CD14-positive monocyte (primary cell): ENCODE results near the gene DAD1. TPM values are rescaled to one million over a fixed set of nuclear protein-coding genes. Genes with fewer than 3 reads are reported as not detected.
"Not testable (repeated sequence)": the region's sequence is repeated elsewhere in the genome, so short reads cannot be mapped to it uniquely, and the experiment has no call there.

ENCODE experiments used
- DNase-seq, 3 donors: peaks; one replicate each; pipeline ENCODE4 v3.0.0-alpha.2; 2011 to 2022
- H2AFZ ChIP-seq: 2 replicates; pipeline ENCODE4 v1.6.0; 2012; ENCODE audit warnings: mild to moderate bottlenecking, low read depth, low read length, inconsistent platforms; ENCODE audit not compliant: insufficient read depth, poor library complexity, severe bottlenecking
- H3K27ac ChIP-seq, 2 donors: 1 replicate in 1 of 2; 2 replicates in 1 of 2; pipeline ENCODE4 v1.5.1; 2012 to 2013; ENCODE audit warnings: low read length in 2 of 2, control low read depth in 1 of 2, inconsistent platforms in 1 of 2, low read depth in 1 of 2, mild to moderate bottlenecking in 1 of 2
- H3K27me3 ChIP-seq, 2 donors: one replicate each; pipeline versions ENCODE4 v1.6.0 to v1.6.1; 2011 to 2013; ENCODE audit warnings: low read length in 2 of 2; ENCODE audit not compliant: control insufficient read depth in 2 of 2, insufficient read depth in 2 of 2
- H3K36me3 ChIP-seq, 2 donors: replicated peaks in 1 of 2; 1 replicate in 1 of 2; 2 replicates in 1 of 2; pipeline versions ENCODE4 v1.5.1 to v1.6.1; 2012 to 2013; ENCODE audit warnings: low read length in 2 of 2, control low read depth in 1 of 2, inconsistent platforms in 1 of 2, mild to moderate bottlenecking in 1 of 2; ENCODE audit not compliant: insufficient read depth in 2 of 2, control insufficient read depth in 1 of 2
- H3K4me1 ChIP-seq, 2 donors: 1 replicate in 1 of 2; 2 replicates in 1 of 2; pipeline versions ENCODE4 v1.5.1 to v1.6.1; 2012 to 2013; ENCODE audit warnings: low read length in 2 of 2, control low read depth in 1 of 2, inconsistent platforms in 1 of 2, mild to moderate bottlenecking in 1 of 2, moderate library complexity in 1 of 2; ENCODE audit not compliant: insufficient read depth in 2 of 2, control insufficient read depth in 1 of 2
- H3K4me2 ChIP-seq: replicated peaks from 2 replicates; pipeline ENCODE3; 2012; ENCODE audit warnings: low read length, moderate library complexity, mild to moderate bottlenecking; ENCODE audit not compliant: poor library complexity, severe bottlenecking; ENCODE audit errors: extremely low read depth
- H3K4me3 ChIP-seq, 3 experiments: fragments of 200-600 bp in 1 of 3; sonication (generic) in 1 of 3; replicated peaks in 1 of 3; 1 replicate in 2 of 3; 2 replicates in 1 of 3; pipeline ENCODE4 v1.5.1; 2011 to 2013; ENCODE audit warnings: low read length in 3 of 3, mild to moderate bottlenecking in 3 of 3, control low read depth in 2 of 3, low read depth in 2 of 3, inconsistent platforms in 1 of 3, moderate library complexity in 1 of 3
- H3K79me2 ChIP-seq: 2 replicates; pipeline ENCODE4 v1.6.0; 2012; ENCODE audit warnings: mild to moderate bottlenecking, control low read depth, inconsistent platforms, low read length, moderate library complexity; ENCODE audit not compliant: insufficient read depth
- H3K9ac ChIP-seq: 2 replicates; pipeline ENCODE4 v1.6.0; 2017; ENCODE audit warnings: low read length, mild to moderate bottlenecking; ENCODE audit not compliant: insufficient read depth, poor library complexity, severe bottlenecking
- H3K9me3 ChIP-seq, 2 donors: replicated peaks in 1 of 2; 1 replicate in 1 of 2; 2 replicates in 1 of 2; pipeline versions ENCODE4 v1.5.1 to v1.6.1; 2012 to 2013; ENCODE audit warnings: low read length in 2 of 2, control low read depth in 1 of 2; ENCODE audit not compliant: control insufficient read depth in 1 of 2, insufficient read depth in 1 of 2
- H4K20me1 ChIP-seq: 2 replicates; pipeline ENCODE4 v1.6.0; 2012; ENCODE audit warnings: mild to moderate bottlenecking, low read length, control low read depth, moderate library complexity; ENCODE audit not compliant: insufficient read depth
- H3K27ac Mint-ChIP-seq, 7 donors: one replicate each; pipeline ENCODE4 v1.8.0; 2020; ENCODE audit warnings: mild to moderate bottlenecking in 7 of 7, mixed read lengths in 7 of 7, moderate library complexity in 6 of 7, inconsistent platforms in 2 of 7
- H3K27me3 Mint-ChIP-seq, 3 donors: one replicate each; pipeline ENCODE4 v1.8.0; 2021 to 2022; ENCODE audit warnings: low read depth in 3 of 3, mild to moderate bottlenecking in 3 of 3, mixed read lengths in 3 of 3, moderate library complexity in 3 of 3, inconsistent platforms in 1 of 3
- H3K36me3 Mint-ChIP-seq, 2 donors: one replicate each; pipeline ENCODE4 v1.8.0; 2020; ENCODE audit warnings: mixed read lengths in 2 of 2, inconsistent platforms in 1 of 2, mild to moderate bottlenecking in 1 of 2
- H3K4me1 Mint-ChIP-seq: one replicate; pipeline ENCODE4 v1.8.0; 2020; ENCODE audit warnings: mild to moderate bottlenecking, mixed read lengths
- H3K4me3 Mint-ChIP-seq, 2 donors: one replicate each; pipeline ENCODE4 v1.8.0; 2020; ENCODE audit warnings: mild to moderate bottlenecking in 2 of 2, mixed read lengths in 2 of 2, moderate library complexity in 1 of 2
- H3K9me3 Mint-ChIP-seq, 7 donors: one replicate each; pipeline ENCODE4 v1.8.0; 2020 to 2022; ENCODE audit warnings: mixed read lengths in 7 of 7, mild to moderate bottlenecking in 6 of 7, moderate library complexity in 6 of 7, inconsistent platforms in 2 of 7
- CTCF ChIP-seq: fragments of 200-600 bp; IDR thresholded peaks from one replicate; pipeline ENCODE4 v1.8.0; 2022; ENCODE audit warnings: antibody characterized with exemption, mild to moderate bottlenecking
- WGBS: methylation state at CpG from one replicate; pipeline ENCODE4 v1.1.5; 2013; ENCODE audit warnings: missing lambda C conversion rate; ENCODE audit not compliant: insufficient coverage; 5-methylcytosine and 5-hydroxymethylcytosine counted together
- intact Hi-C, 2 donors: fragments of 100-400 bp; cut with micrococcal nuclease; formaldehyde crosslinking; loops; one replicate each; pipeline versions ENCODE4 v1.15.0 to v1.15.1; 2023
- polyA plus RNA-seq, 3 donors: library from polyadenylated mRNA; depleted of rRNA in 1 of 3; unstranded in 2 of 3; stranded (reverse) in 1 of 3; fragments of 300-500 nt in 2 of 3; fragments of >200 nt in 1 of 3; fragmentation: Illumina TruSeq in 2 of 3; gene quantifications; 1 replicate in 2 of 3; 2 replicates in 1 of 3; pipeline ENCODE4 v1.2.3, GENCODE V29; 2012 to 2021

Gene DAD1
- polyA plus RNA-seq, 3 donors, result 126 to 444 (median 440) TPM

DNA sequence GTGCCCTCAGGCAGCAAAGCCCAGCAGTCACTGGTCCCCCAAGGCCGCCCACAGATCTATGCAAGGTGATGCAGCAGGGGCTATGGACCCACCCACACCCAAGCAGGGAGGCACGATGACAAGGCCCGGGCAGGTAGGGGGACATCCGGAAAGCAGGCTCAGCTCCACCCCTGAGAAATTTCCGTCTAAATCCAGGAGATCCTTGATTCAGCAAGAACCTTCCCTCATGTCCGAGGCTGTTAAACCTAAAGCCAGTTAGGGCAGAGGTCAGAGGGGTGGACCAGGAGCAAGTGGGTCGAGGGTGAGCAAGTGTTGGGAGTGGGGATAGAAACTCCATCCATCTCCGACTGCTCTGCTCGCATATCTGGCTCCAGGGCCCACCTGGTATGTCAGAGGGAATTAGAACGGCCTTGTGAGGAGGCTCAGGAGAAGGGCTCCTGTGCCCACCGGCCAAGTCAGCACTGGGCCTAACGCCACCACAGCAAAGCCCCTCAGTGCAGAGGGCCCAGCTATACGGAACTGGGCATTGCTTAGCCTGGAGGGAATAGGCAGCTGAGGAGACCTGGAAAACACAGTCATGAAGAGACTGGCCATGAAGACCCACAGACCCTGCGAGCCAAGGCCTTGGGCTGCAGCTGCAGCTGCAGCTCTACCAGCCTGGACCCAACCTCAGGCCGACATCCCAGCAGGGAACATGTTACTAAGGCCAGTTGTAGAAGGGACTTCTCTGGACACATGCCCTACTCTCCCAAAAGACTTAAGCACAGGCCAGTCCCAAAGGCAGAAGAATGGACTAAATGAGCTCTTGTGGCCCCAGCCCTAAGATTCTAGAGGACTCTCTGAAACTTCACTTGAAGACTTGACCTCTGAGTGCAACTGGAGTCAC is 34.3 kb downstream of the DAD1 start:
- Mint-ChIP-seq H3K27me3 (peaks cover 0 to 3% (median 0%) of the 10 kb centered on the region in 3 donors), H3K4me3 (no peak overlapping the region), H3K4me1 (peaks cover 44% of the 10 kb centered on the region), H3K36me3 (no peaks in the 10 kb centered on the region), H3K27ac (peak overlapping the region in 2 of 7 donors; percentile 41 to 91), H3K9me3 (no peaks in the 10 kb centered on the region)
- H3K27me3 ChIP-seq, result no peaks in the 10 kb centered on the region
- no peak for DNase-seq
- no peaks in the 10 kb centered on the region for H3K79me2 ChIP-seq
- no peak overlapping the region for H3K4me3 ChIP-seq
- peaks cover 39 to 40% of the 10 kb centered on the region in 2 donors for H3K4me1 ChIP-seq
- no peaks in the 10 kb centered on the region for H3K36me3 ChIP-seq
- no peak overlapping the region for H2AFZ ChIP-seq
- no peak overlapping the region for H3K9ac ChIP-seq
- H3K4me2 ChIP-seq, result no peak overlapping the region
- H3K27ac ChIP-seq, result peak overlapping the region in 1 of 2 donors; percentile 6
- TF ChIP-seq CTCF, result no peak
- no peaks in the 10 kb centered on the region for H3K9me3 ChIP-seq
- 96% methylated on average over 10 of the region's 15 CpGs for WGBS
- intact Hi-C loops, result no loop called here
- no peaks in the 10 kb centered on the region for H4K20me1 ChIP-seq

GRCh38 chr14:22553861-22554497 is 35.0 kb downstream of the DAD1 start:
- H3K27ac ChIP-seq, H3K27me3 ChIP-seq, H3K4me3 Mint-ChIP-seq, H3K9me3 ChIP-seq, H3K4me3 ChIP-seq, H3K36me3 ChIP-seq, H3K9ac ChIP-seq, DNase-seq, H3K9me3 Mint-ChIP-seq, H4K20me1 ChIP-seq, H2AFZ ChIP-seq, intact Hi-C loops, H3K4me2 ChIP-seq, H3K36me3 Mint-ChIP-seq, H3K79me2 ChIP-seq, H3K27me3 Mint-ChIP-seq: not testable (repeated sequence)
- 100% methylated on average over 1 of the region's 14 CpGs for WGBS
- peak overlapping the region in 2 of 7 donors; percentile 43 to 72 for H3K27ac Mint-ChIP-seq
- peaks cover 47% of the 10 kb centered on the region for H3K4me1 Mint-ChIP-seq
- peaks cover 39 to 40% of the 10 kb centered on the region in 2 donors for H3K4me1 ChIP-seq
